A673 (cell line): ENCODE measurements around the gene NRAP.

ENCODE experiments used
- EZH2 ChIP-seq: fragments of 200-600 bp; sonication (generic); IDR thresholded peaks from 2 replicates; pipeline ENCODE4 v1.6.1; 2017; ENCODE audit warnings: borderline replicate concordance, low read depth, mild to moderate bottlenecking, mixed read lengths, antibody characterized with exemption, low read length; ENCODE audit not compliant: poor library complexity, severe bottlenecking
- TF ChIP-seq, protein P1 (sequence below): fragments of 300-800, 200-600 bp; sonication (generic); conservative IDR thresholded peaks from 2 replicates; pipeline ENCODE4 v1.5.1; 2017; ENCODE audit warnings: low read depth, mild to moderate bottlenecking, antibody characterized with exemption, low read length, moderate library complexity, mixed read lengths

- TF ChIP-seq, protein P1, sequence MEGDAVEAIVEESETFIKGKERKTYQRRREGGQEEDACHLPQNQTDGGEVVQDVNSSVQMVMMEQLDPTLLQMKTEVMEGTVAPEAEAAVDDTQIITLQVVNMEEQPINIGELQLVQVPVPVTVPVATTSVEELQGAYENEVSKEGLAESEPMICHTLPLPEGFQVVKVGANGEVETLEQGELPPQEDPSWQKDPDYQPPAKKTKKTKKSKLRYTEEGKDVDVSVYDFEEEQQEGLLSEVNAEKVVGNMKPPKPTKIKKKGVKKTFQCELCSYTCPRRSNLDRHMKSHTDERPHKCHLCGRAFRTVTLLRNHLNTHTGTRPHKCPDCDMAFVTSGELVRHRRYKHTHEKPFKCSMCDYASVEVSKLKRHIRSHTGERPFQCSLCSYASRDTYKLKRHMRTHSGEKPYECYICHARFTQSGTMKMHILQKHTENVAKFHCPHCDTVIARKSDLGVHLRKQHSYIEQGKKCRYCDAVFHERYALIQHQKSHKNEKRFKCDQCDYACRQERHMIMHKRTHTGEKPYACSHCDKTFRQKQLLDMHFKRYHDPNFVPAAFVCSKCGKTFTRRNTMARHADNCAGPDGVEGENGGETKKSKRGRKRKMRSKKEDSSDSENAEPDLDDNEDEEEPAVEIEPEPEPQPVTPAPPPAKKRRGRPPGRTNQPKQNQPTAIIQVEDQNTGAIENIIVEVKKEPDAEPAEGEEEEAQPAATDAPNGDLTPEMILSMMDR: no peak
- no peak for TF ChIP-seq EZH2
These were observed 31.9 kb upstream of the NRAP start for GRCh38 chr10:113695691-113696090.
